Heart left ventricle (tissue), 16 donors: Measurements from ENCODE around the gene YTHDC1. TPM values are rescaled to one million over a fixed set of nuclear protein-coding genes. Genes with fewer than 3 reads are reported as not detected.

Source experiments
- ATAC-seq, 4 donors: fragments of 200-7000 bp; cut with Tn5 transposase; one replicate each; pipeline ENCODE4 v1.9.1; 2020 to 2022; ENCODE audit warnings: moderate library complexity in 4 of 4, mild to moderate bottlenecking in 3 of 4, moderate number of reproducible peaks in 1 of 4
- DNase-seq, 5 donors: peaks; one replicate each; pipeline ENCODE4 v3.0.0-alpha.2; 2020
- H3K27ac ChIP-seq, 12 donors: fragments of 200-600 bp; sonication (generic) in 4 of 12; one replicate each; pipeline versions ENCODE4 v1.5.0 to v1.8.0; 2016 to 2022; ENCODE audit warnings: mild to moderate bottlenecking in 2 of 12
- H3K27me3 ChIP-seq, 9 donors: fragments of 200-600 bp; sonication (generic) in 2 of 9; one replicate each; pipeline versions ENCODE4 v1.5.1 to v1.8.0; 2016 to 2022; ENCODE audit warnings: mild to moderate bottlenecking in 3 of 9
- H3K36me3 ChIP-seq, 9 donors: fragments of 200-600 bp; sonication (generic) in 2 of 9; one replicate each; pipeline versions ENCODE4 v1.5.0 to v1.8.0; 2018 to 2022; ENCODE audit warnings: mild to moderate bottlenecking in 2 of 9
- H3K4me1 ChIP-seq, 12 donors: fragments of 200-600 bp; sonication (generic) in 4 of 12; one replicate each; pipeline versions ENCODE4 v1.5.0 to v1.8.0; 2016 to 2022; ENCODE audit warnings: mild to moderate bottlenecking in 3 of 12
- H3K4me3 ChIP-seq, 12 donors: fragments of 200-600 bp; sonication (generic) in 4 of 12; one replicate each; pipeline versions ENCODE4 v1.5.0 to v1.8.0; 2017 to 2022; ENCODE audit warnings: mild to moderate bottlenecking in 9 of 12, moderate library complexity in 4 of 12
- H3K9me3 ChIP-seq, 12 donors: fragments of 200-600 bp; sonication (generic) in 4 of 12; one replicate each; pipeline versions ENCODE4 v1.5.0 to v1.8.0; 2016 to 2022; ENCODE audit warnings: mild to moderate bottlenecking in 1 of 12
- CTCF ChIP-seq, 12 donors: fragments of 200-600 bp; sonication (generic) in 4 of 12; IDR thresholded peaks; one replicate each; pipeline versions ENCODE4 v1.5.0 to v1.8.0; 2018 to 2022; ENCODE audit warnings: antibody characterized with exemption in 12 of 12, mild to moderate bottlenecking in 5 of 12
- POLR2A ChIP-seq, 2 donors: fragments of 450-650 bp; IDR thresholded peaks; one replicate each; pipeline ENCODE4 v1.6.1; 2017; ENCODE audit warnings: antibody characterized with exemption in 2 of 2, mild to moderate bottlenecking in 2 of 2, moderate library complexity in 2 of 2
- WGBS, 4 donors: extraction: QIAGEN DNeasy Blood & Tissue Kit in 2 of 4; methylation state at CpG; one replicate each; pipeline versions ENCODE4 v1.1.5 to v1.1.7; 2013 to 2018; 5-methylcytosine and 5-hydroxymethylcytosine counted together
- intact Hi-C, 10 donors: fragments of 100-400 bp; cut with DNase I; formaldehyde crosslinking; loops; one replicate each; pipeline versions ENCODE4 v1.11.1 to v1.14.2; 2022
- polyA plus RNA-seq, 2 donors: library from polyadenylated mRNA; stranded (reverse); fragments of 200-250 nt; gene quantifications; one replicate each; pipeline ENCODE4 v1.2.3, GENCODE V29; 2013
- total RNA-seq, 9 donors: library from RNA; depleted of rRNA in 2 of 9; stranded (reverse); fragments of >200 nt in 2 of 9; fragmentation: NEBNext Ultra II Directional in 3 of 9; extraction: Animal tissue kit (Norgen Biotek cat#: 25700) in 3 of 9; gene quantifications; one replicate each; pipeline versions ENCODE4 v1.1.0 to v1.2.4, GENCODE V29; 2016 to 2023
- donor health status: ischemic (EF 13 %, LVEDD 7.1; RV severe dilation, severe dysfunction).
- donor health status: healthy with polysubstance abuse.
- donor health status: DM: no; HTN: yes; CAD: no.
- donor health status: DM: no; HTN: no; CAD: no.
- donor health status: ischemic (EF 25% LVEDD 6.9; RV normal size, moderate dysfunction).
- donor health status: ischemic (EF 25% LVEDD 5.7; RV mildly dilated, moderate dysfunction).
- donor health status: healthy.
- donor health status: DM: yes; HTN: yes; CAD: no.
- donor health status: ischemic (EF 35%, LVEDD 5.7; RV mildly dilated, moderate dysfunction).
- donor health status: nonischemic (EF 11% LVEDD 7.7; RV severe dilation, severe dysfunction).
- donor health status: DM: yes; HTN: yes; CAD: no.
- donor health status: PGD.
- donor health status: ischemic (EF 29% LVEDD 5.4; RV normal size, mild dysfunction).
- donor health status: nonischemic (EF 23%, LVEDD 6.1; RV moderate dilation, normal function).

YTHDC1 gene
- total and polyA plus RNA-seq, 11 donors: 27.0 to 60.8 (median 42.1) TPM

DNA sequence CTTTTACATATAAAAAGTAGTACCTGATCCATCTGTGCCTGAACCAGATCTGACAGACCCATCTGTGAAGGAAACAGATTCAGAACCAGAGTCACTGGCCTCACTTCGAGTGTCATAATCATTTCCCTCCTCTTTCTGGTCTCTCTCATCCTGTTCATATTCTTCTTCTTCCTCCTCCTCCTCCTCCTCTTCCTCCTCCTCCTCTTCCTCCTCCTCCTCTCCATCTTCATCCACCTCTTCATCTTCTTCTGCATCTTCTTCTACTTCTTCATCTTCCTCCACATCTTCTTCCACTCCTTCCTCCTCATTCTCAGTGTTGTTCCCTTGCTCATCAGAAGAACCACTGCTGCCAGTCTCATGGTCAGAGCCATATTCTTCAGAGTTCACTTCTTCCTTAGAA lies 12.9 kb downstream of the YTHDC1 start:
- TF ChIP-seq POLR2A (IDR thresholded peaks at IDR 0.05) (no peak), CTCF (IDR thresholded peaks at IDR 0.05) (no peak)
- no peak overlapping the region for H3K27ac ChIP-seq
- no peaks in the 10 kb centered on the region for H3K9me3 ChIP-seq
- intact Hi-C loops: no loop called here
- 54 to 80% (median 77%) methylated on average over 1 of the region's 1 CpG for WGBS, 4 donors
- no peak overlapping the region for H3K4me3 ChIP-seq
- ATAC-seq (no peak), DNase-seq (no peak)
- peaks cover 10 to 49% (median 38%) of the 10 kb centered on the region in 12 donors for H3K4me1 ChIP-seq
- H3K27me3 ChIP-seq: no peaks in the 10 kb centered on the region
- H3K36me3 ChIP-seq: peaks cover 0 to 62% (median 54%) of the 10 kb centered on the region in 9 donors

- TF ChIP-seq POLR2A (IDR thresholded peaks at IDR 0.05) (no peak), CTCF (IDR thresholded peaks at IDR 0.05) (no peak)
- no peaks in the 10 kb centered on the region for H3K27me3 ChIP-seq
- ATAC-seq (no peak), DNase-seq (no peak)
- H3K4me1 ChIP-seq: peaks cover 10 to 45% (median 33%) of the 10 kb centered on the region in 12 donors
- intact Hi-C loops: no loop called here
- no peaks in the 10 kb centered on the region for H3K9me3 ChIP-seq
- no peak overlapping the region for H3K27ac ChIP-seq
- H3K4me3 ChIP-seq: no peak overlapping the region
- peaks cover 0 to 67% (median 58%) of the 10 kb centered on the region in 9 donors for H3K36me3 ChIP-seq
Measured at GRCh38 chr4:68336530-68336929, 13.4 kb downstream of the YTHDC1 start.

DNA sequence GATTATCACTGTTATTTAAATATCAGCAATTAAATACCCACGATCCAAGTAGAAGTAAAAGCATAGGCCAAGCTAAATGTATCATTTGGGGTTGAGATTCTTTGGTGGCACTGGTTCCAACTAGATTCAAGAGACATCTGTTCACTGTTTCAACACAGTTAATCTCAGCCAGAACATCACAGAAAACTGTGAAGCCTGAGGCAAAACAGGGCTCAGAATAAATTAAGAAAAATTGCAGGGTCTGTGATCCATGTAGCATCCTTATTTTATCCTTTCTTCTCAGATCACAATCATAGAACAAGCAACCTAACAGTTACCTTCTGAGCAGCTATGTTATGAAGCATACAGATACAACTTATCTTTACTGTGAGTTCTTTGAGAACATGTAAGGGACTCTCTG lies 23.7 kb downstream of the YTHDC1 start:
- H3K36me3 ChIP-seq: peaks cover 0 to 100% (median 87%) of the 10 kb centered on the region in 9 donors
- DNase-seq (no peak), ATAC-seq (no peak)
- H3K27me3 ChIP-seq: no peaks in the 10 kb centered on the region
- H3K4me1 ChIP-seq: peaks cover 0 to 4% (median 0%) of the 10 kb centered on the region in 12 donors
- intact Hi-C loops: no loop called here
- H3K9me3 ChIP-seq: no peaks in the 10 kb centered on the region
- no peak for TF ChIP-seq CTCF (IDR thresholded peaks at IDR 0.05)
- TF ChIP-seq POLR2A (IDR thresholded peaks at IDR 0.05): no peak
- WGBS, 4 donors: 70 to 82% (median 72%) methylated on average over 1 of the region's 1 CpG
- no peak overlapping the region for H3K4me3 ChIP-seq
- no peak overlapping the region for H3K27ac ChIP-seq

GRCh38 chr4:68324519-68325262 lies 25.2 kb downstream of the YTHDC1 start:
- H3K27ac ChIP-seq: peak overlapping the region in 1 of 12 donors; percentile 11
- H3K4me1 ChIP-seq: peaks cover 0 to 4% (median 0%) of the 10 kb centered on the region in 12 donors
- no peaks in the 10 kb centered on the region for H3K27me3 ChIP-seq
- ATAC-seq (no peak), DNase-seq (no peak)
- 71 to 81% (median 73%) methylated on average over 4 of the region's 4 CpGs for WGBS, 4 donors
- peaks cover 0 to 100% (median 87%) of the 10 kb centered on the region in 9 donors for H3K36me3 ChIP-seq
- H3K4me3 ChIP-seq: no peak overlapping the region
- intact Hi-C loops: no loop called here
- no peaks in the 10 kb centered on the region for H3K9me3 ChIP-seq
- TF ChIP-seq CTCF (IDR thresholded peaks at IDR 0.05) (no peak), POLR2A (IDR thresholded peaks at IDR 0.05) (no peak)
